Stimulated activated CD8-positive, alpha-beta memory T cell treated with anti-CD3 and anti-CD28 coated beads, Interleukin-15, amount 100 ng/mL, for 48 hours (primary cell): ENCODE measurements around the gene ATP9A.
A peak's percentile ranks its signal among the peaks of the same experiment; 100 is the strongest.

Source experiments
- DNase-seq, 2 donors: peaks; one replicate each; pipeline ENCODE4 v3.0.0-alpha.2; 2020; ENCODE audit warnings: low read depth in 2 of 2

ATP9A gene

DNA sequence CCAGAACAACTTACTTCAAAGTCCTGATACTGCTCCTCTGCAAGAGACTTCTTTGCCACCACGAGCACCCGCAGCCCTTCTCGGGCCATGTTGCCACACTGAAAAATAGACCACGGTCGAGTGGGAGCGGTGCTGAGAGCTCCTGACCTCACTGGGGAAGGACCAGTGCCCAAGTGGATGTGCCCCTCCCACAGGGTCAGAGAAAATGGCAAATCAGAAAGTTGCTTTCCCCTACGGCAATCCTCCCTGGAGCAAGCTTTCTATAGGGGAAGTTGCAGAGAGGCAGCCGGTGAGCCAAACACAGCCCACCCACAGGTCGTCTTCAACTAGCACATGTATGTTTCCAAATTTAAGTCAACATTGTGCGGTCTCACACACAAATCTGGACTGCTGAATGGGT is 140.6 kb downstream of the ATP9A start:
- DNase-seq = no peak

DNA sequence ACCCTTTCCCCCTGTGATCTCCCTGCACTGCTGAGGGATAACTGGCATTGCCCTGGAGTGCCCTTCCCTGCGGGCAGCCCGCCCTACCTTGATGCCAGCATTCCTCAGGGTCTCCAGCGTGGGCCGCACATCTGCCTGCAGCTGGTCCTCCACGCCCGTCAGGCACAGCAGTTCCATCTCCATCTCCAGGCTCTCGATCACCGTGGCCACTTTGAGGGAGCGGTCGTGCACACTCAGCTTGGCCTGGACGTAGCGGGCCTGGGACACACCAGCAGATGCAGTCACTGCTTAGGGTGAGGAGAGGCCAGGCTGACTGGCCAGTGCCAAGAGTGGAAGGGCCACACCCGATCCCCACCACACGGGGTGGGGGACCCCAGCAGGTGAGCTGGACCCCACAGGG is 143.1 kb downstream of the ATP9A start:
- no peak for DNase-seq

DNA sequence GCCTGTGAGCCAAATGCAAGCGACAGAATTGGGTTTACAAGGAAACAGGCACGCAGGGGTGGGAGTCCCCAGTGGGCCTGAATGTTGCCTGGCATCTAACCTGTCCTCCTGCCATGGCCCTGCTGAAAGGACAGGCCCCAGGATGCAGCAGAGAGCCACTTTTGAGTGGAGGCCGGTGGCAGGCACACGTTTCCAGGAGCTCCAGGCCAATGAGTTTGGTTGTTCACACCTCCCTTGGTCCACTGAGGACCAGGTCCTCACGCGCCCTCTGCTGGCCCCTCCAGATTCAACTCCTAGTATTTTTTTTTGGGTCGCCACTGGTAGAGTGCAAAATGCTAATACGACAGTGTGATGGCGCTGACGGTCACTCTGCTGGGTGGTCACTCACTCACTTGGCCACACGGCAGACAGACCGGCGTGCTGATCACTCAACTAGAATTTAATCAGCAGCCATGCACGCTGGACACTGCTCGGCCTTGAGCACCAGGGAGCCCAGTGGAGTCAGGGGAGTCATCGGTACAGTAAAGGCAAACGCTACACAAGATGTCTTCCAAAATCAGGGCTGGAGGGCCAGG is 143.9 kb downstream of the ATP9A start:
- peak; percentile 43 to 48 for DNase-seq

DNA sequence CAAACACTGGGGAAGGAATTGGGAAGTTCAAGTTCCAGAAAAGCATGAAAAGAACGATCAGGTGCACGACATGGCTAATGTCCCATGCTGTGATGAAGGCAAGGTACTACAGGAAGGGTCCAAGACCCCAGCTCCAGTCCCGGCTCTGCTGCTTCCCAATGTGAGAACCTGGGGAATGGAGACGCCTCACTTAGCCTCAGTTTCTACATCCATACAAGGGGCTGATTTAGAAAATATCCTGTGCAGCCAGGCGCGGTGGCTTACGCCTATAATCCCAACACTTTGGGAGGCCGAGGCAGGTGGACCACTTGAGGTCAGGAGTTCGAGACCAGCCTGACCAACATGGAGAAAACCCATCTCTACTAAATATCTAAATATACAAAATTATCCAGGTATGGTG is 144.9 kb downstream of the ATP9A start:
- DNase-seq = no peak

DNA sequence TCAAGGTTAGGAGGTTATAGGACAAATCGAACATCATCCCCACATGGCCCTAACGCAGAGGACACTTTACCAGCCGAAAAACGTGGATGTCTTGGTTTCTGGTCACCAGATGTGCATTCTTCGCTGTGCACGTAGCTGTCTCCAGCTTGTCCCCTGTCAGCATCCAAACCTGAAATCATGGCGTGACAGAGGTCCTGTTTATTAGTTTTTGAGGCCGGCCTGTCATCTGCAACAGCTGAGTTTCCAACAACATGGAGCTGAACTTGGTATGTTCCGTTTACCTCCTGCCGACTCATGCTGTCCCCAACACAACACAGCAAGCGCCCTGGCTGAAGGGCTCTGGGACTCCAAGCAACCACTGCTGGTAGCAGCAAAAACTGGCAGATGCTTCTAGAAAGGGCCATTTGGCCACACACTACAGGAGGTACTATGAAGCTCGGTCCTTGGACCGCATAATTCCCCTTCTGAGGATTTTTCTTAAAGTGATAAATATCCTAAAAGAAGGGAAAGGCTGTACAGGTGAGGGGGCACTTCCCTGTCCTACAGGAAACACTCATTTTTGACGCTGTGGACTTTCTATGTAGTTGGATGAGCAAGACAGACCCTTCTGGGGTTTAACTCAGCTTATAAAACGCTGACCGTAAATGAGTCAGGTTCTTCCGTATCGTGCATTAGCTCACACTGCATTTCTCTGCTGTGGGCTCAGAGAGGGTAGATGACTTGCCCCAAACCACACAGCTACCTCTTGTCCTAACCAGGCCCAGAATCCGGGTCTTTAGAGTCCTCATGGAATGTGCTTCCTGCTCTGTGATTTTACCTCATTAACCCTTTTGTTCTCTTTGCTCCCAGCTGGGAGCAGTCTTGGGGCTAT is 146.0 kb downstream of the ATP9A start:
- no peak for DNase-seq

DNA sequence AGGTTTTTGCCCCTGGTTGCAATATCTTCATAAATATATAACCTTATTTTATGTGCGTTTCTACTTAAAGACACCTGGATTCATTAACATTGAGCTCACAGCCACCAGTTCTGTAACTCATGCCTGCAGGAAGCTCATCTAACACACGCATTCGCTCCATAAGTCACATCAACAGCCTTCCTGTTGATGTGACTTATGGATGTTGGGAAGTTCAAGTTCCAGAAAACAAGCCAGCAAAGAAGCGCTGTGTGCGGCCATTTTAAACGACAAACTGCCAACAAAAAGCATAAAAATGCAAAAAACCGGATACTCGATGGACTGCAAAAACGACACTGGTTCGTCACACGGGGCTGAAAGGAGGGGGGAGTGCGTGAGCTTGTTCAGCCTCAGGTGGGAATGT is 147.8 kb downstream of the ATP9A start:
- no peak for DNase-seq

DNA sequence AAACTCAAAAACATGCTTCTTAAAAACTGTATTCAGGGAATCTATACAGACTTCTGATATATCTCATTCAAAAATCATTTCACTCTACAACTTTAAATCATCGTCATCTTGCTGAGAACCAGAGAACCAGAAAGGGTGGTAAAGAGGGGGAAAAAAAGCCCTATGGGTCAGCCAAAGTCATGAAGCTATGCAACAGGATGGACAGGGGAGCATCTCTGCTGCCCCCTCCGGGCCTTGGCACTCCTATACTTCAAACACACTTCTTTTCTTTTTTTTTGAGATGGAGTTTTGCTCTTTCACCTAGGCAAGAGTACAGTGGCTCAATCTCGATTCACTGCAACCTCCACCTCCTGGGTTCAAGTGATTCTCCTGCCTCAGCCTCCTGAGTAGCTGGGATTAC is 152.1 kb downstream of the ATP9A start:
- DNase-seq = no peak

DNA sequence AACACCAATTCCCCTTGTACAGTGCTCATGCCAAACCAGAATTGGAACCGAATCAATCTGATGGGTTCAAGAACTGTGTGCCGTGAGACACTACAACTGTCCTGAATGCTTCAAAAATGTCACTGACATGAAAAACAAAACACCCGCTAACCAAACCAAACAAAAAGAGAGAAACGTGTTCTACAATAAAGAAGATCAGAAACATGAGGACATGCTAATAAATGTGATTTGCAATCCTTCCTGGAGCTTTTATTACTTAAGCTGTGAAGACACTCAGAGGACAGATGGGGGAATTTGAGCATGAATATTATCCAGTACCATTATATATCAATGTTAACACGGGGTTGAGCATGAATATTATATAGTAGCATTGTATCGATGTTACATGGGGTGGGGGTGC is 153.5 kb downstream of the ATP9A start:
- DNase-seq = no peak

DNA sequence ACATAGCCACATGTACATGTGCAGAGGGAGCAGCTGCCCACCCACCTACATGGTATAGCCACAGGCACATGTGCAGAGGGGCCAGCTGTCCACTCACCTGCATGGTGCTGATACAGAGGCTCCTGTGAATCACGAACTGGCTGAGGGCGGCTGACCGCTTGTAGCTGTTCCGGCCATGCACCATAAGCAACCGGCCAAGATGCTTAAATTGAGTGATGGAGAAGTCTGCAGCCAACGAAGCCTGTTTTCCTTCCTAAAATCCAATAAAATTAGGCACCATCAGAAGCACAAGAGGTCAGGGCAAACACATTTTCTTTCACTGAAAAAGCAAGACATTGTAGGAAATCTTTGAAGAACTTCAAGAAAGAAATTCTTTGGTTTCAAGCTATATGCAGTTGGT is 154.6 kb downstream of the ATP9A start:
- no peak for DNase-seq

DNA sequence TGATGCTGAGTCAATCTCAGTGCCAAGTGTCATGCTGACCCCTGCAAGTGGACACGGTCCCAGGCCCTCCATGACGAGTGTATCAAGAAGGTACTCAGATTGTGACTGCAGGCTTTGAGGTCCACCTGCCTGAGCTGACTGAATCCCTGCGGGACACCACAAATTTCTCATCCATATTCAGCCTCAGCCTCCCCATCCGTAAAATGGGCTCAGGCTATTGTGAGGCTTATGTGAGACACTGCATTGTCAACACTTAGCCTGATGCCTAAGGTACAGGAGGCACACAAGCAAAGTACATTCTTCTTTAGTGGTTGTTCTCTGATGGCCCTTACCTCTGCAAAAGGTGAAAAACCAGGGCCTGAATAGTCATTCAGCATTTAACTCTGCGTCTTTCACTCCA is 155.3 kb downstream of the ATP9A start:
- no peak for DNase-seq

DNA sequence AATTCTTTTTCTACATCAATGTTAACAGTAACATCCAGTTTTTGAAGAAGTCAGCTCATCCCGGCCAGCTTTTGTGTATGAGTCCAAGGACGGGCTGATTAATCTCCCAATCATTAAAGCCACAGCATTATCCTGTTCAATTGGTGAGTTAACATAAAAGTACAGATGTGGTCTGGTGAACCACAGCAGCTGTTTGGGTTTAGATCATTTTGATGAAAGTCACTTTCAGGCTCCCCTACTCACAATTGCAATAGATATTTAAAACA is 156.6 kb downstream of the ATP9A start:
- DNase-seq = no peak

DNA sequence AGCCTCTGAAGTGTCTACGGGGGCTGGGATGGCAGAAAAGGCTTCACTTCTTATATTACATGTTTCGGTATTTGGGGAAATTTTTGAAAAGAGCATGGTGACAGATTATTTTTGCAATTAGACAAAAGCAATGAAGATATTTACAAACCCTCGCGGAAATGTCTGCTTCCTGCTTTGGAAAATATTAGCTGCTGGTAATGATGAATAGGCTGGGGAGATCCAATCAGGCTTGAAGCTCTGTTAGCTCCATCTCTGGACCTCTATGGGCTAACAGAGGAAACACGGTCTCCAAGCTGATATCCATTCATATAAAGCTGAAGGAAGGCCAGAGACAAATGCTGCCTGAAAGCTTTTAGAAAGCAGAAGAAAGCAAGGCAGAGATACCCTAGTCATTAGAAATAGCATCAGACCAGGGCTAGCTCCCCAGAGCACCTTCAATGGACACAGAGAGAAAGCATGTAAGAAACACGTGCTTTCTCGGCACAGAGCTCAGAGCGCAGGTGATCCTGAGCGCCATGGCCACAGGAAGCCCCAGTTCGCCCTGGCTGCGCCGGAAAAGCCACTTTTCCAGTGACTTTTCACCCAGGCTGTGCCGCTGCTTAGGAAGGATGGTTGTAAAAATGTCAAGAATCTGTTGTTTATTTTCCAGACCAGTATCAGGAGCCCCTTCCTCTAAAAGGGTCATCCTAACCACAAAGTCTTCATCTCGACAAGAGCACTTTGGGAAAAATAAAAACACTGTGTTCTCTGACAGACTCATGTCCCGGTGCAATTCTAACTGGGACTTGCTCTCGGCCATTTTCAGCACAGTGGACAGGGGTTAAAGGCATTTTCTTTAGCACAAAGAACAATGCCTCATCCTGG is 157.2 kb downstream of the ATP9A start:
- DNase-seq = no peak

DNA sequence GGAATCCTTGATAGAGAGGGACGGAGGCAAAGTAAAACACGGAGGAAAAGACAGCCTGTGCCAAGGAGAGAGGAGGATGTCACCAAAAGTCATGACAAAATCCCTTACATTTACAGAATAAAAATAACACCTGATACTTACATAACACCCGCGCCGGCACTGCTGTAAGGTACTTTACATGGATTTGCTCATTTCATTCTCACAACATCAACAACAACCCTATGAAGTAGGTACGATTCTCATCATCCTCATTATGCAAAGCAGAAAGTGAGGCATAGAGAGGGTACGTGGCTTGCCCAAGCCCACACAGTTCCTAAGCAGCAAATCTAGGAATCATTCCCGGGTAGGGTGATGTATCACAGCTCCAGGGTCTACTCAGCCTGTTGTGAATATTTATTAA is 158.1 kb downstream of the ATP9A start:
- DNase-seq = no peak

DNA sequence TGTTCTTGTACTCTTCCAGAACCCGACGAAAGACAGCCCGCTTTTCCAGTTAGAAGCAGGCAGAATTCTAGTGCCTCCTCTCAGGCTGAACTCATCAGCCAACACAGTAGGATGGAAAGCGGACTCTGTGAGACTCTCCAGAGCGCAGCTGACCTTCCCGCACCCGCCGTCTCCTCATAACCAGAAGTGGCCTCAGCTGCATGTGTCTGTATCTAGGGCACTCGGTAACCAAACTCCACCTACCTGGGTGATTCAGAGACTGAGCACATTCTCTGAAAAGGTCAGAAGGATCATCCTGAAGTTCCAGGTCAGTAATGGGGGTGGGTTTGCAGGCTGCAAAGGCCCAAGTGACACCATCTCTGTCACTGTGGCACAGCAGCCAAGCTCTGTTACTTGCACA is 158.9 kb downstream of the ATP9A start:
- no peak for DNase-seq

DNA sequence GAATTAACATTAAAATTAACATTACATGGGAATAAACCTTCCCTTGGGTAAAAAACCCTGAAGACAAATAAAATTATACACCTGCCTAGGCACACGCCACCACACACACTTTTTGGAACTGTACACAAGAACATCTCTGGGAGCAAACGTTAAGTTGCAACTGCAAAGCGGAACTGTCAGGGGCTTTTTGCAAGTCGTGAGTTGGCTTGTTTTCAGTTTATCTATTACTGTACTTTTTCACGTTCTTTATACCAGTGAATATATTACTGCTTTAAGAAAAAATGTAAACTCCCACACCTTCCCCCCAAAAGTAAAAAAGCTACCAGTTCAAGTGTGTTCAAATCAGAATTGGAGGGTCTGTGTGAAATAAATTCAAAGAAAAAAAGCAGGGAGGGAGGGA is 160.1 kb downstream of the ATP9A start:
- no peak for DNase-seq

DNA sequence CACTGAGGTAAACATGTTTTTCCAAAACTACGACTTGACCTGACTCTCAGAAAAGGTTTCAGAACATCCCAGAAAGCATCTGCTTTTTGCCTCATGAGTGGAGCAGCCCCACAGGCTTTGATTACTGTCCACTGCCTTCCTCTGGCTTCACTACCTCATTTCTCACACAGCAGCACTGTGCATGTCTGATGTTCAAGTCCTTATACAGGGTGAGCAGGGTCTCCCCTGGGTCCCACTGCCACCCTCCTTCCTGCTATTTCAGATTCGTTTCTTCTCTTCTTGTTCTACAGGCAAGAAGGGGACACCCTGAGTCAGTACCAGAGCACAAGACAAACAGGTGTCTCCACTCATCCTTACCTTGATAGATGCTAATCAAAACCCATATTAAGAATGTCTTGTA is 161.0 kb downstream of the ATP9A start:
- DNase-seq = no peak

DNA sequence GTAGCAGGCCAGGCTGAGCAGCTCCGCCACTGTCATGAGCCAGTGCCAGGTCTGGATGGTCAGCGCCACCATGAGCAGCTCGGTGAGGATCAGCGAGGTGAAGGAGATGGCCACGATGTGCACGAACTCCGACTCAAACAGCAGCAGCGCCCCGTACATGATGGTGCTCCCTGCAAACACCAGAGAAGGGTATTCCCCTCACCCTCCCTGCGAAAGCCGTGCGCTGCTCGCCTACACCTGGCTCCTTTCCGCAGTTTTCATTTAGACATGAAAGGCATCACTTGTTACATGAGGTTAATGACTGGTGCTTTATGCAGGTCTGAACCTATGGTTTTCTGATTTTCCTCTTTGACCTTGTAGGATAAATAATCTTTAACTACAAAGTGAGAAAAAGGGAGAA is 163.3 kb downstream of the ATP9A start:
- no peak for DNase-seq

DNA sequence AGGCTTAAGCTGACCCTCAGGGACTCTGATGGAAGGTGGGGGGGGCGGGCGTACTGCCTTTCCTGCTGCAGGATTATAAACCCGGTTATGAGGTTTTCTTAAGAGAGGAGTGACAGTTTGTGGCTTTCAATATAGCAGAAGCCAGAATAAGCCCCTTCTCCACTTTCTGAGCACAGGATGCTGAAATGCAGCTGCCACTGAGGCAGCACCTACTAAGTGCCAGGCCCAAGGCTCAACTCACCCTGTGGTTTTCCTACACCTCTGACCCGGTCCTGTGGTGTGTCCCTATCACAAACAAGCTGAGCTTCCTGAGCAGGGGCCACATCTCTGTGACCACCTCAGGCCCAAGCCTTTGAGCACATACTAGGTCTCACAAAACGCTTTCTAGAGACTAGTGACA is 166.1 kb downstream of the ATP9A start:
- no peak for DNase-seq

DNA sequence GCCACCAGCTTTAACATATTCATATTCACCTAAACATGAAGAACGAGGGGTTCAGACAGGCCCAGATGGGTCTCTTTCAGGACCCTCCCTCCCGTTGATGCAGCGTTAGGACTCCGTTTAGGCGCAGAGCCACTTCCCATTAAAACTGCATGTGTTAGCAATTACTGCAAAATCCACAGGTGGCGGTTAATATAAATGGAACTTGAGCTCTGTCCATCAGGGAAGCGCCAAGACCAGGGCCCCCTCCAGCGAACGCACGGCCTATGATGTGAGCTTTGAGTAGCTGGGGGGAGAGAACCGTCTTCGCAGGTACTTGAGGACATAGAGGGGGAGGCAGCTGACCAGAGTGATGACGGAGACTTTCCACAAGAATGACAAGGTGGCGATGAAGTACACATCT is 167.2 kb downstream of the ATP9A start:
- DNase-seq = no peak

DNA sequence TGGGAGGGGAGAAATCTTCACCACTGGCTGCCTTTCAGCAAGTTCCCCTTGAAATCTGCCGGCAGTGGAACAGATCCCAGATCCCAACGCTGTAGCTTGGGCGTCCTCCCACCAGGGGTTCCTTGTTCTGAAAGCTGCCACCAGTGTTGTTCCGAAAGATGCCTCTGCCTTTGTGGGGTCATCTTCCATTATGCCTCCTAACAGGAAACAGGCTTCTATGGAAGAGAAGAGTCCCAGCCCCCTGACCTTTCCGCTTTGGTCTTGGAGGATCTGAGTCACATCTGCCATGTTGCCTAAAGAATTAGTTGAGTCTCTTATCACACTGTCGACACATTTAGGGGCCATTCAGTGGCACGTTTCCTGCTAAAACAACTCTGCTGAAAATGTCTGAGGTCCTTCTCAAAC is 168.2 kb downstream of the ATP9A start:
- DNase-seq = no peak

DNA sequence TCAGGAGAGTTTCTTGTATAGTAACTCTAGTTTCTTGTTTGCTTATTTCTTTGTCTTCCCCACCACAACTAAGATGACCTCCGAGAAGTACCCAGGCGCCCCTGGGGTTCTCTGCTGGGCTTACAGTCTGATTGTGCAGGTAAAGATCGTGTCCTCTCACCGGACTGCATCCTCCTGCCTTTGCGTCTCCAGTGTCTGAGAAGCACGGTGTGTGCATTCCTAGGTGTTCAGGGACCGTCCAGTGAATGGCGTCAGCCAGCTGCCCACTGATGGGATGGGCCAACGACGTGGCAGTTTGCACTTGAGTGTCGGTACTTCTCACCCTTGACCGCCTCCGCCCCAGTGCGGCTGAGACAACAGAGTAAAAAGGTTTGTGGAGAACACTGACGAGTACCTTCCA is 169.6 kb downstream of the ATP9A start:
- no peak for DNase-seq

DNA sequence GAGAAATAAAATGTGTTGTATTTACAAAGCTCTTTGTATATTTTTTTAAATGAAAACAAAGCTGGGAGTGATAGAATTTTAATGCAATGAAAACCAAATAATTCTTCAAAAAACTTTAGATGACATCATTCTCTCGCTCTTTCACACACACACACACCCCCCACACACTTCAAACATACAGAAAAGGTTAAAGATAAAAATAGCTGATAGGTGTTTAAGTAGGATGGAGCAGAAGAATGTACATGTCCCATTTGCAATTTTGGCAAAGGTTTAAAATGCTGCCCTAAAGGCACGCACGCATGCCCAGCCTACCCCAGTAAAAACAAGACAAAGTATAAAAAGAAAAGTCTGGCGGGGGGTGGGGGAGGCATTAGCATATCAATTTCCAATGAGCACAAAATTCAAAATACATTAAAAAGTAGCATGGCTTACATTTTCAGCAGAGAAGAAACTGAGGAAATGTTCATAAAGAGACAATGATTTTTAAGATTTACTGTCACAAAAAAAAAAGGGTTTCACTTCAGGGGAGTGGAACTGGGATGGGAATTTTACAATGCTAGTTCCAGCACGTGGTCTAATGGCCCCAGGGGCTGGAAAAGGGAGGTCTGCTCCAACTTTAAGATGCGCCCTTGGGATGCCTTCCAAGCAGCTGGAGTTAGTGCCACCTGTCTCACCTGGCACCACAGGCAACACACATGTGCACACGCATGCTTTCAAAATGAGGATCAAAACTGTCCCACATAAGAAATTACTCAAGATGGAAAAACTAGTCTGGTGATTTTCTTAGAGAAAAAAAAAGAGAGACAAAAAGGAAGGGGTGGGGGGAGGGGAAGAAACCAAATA is 170.6 kb downstream of the ATP9A start:
- no peak for DNase-seq
